Measurements from ENCODE around the gene DLAT. TPM values are rescaled to one million over a fixed set of nuclear protein-coding genes. Genes with fewer than 3 reads are reported as not detected.
"Not testable (repeated sequence)": the region's sequence is repeated elsewhere in the genome, so short reads cannot be mapped to it uniquely, and the experiment has no call there.

The DLAT gene
- total RNA-seq, 4 donors from 2014 or later = 11.8 to 32.7 (median 24.7) TPM

- intact Hi-C loops (cut with DNase I; ENCODE audit: low total_unique reads) = no loop called here
- no peaks in the 10 kb centered on the region for H3K9me3 ChIP-seq
- TF ChIP-seq POLR2A (IDR thresholded peaks at IDR 0.05) = no peak
- H3K4me1 ChIP-seq = no peaks in the 10 kb centered on the region
- no peak overlapping the region for H3K27ac ChIP-seq
- H3K4me3 ChIP-seq = no peak overlapping the region
- no peaks in the 10 kb centered on the region for H3K27me3 ChIP-seq
- no peak for DNase-seq
- H3K36me3 ChIP-seq = no peaks in the 10 kb centered on the region
Observed at GRCh38 chr11:112042161-112042960, 17.2 kb downstream of the DLAT start.

GRCh38 chr11:112042961-112043304 lies 17.7 kb downstream of the DLAT start:
- H3K27me3 ChIP-seq = no peaks in the 10 kb centered on the region
- no peaks in the 10 kb centered on the region for H3K4me1 ChIP-seq
- H3K27ac ChIP-seq = no peak overlapping the region
- no peaks in the 10 kb centered on the region for H3K9me3 ChIP-seq
- no peak for TF ChIP-seq POLR2A (IDR thresholded peaks at IDR 0.05)
- no peak for TF ChIP-seq CTCF (IDR thresholded peaks at IDR 0.05)
- no peaks in the 10 kb centered on the region for H3K36me3 ChIP-seq
- intact Hi-C loops (cut with DNase I; ENCODE audit: low total_unique reads) = no loop called here
- no peak overlapping the region for H3K4me3 ChIP-seq
- no peak for DNase-seq

GRCh38 chr11:112044961-112045360 lies 19.8 kb downstream of the DLAT start:
- TF ChIP-seq POLR2A (IDR thresholded peaks at IDR 0.05) (no peak), CTCF (IDR thresholded peaks at IDR 0.05) (no peak)
- H3K4me1 ChIP-seq = no peaks in the 10 kb centered on the region
- intact Hi-C loops (cut with DNase I; ENCODE audit: low total_unique reads) = no loop called here
- no peak overlapping the region for H3K4me3 ChIP-seq
- H3K27me3 ChIP-seq = no peaks in the 10 kb centered on the region
- no peak overlapping the region for H3K27ac ChIP-seq
- no peaks in the 10 kb centered on the region for H3K9me3 ChIP-seq
- H3K36me3 ChIP-seq = no peaks in the 10 kb centered on the region
- no peak for DNase-seq

GRCh38 chr11:112046647-112047046 lies 21.4 kb downstream of the DLAT start:
- DNase-seq; H3K27ac ChIP-seq; H3K9me3 ChIP-seq; H3K36me3 ChIP-seq; intact Hi-C loops (cut with DNase I; ENCODE audit: low total_unique reads); H3K4me3 ChIP-seq; H3K4me1 ChIP-seq; H3K27me3 ChIP-seq: not testable (repeated sequence)

GRCh38 chr11:112048256-112048655 lies 23.0 kb downstream of the DLAT start:
- intact Hi-C loops (cut with DNase I; ENCODE audit: low total_unique reads); H3K27ac ChIP-seq; H3K4me3 ChIP-seq; H3K36me3 ChIP-seq; H3K4me1 ChIP-seq; H3K27me3 ChIP-seq; H3K9me3 ChIP-seq; DNase-seq: not testable (repeated sequence)

- Histone ChIP-seq H3K36me3 (no peaks in the 10 kb centered on the region), H3K9me3 (no peaks in the 10 kb centered on the region), H3K27me3 (no peaks in the 10 kb centered on the region), H3K4me1 (no peaks in the 10 kb centered on the region), H3K4me3 (no peak overlapping the region), H3K27ac (no peak overlapping the region)
- no peak for DNase-seq
- TF ChIP-seq CTCF (IDR thresholded peaks at IDR 0.05) (no peak), POLR2A (IDR thresholded peaks at IDR 0.05) (no peak)
- intact Hi-C loops (cut with DNase I; ENCODE audit: low total_unique reads) = no loop called here
Observed at GRCh38 chr11:112049777-112050176, 24.6 kb downstream of the DLAT start.

GRCh38 chr11:112050721-112051120 lies 25.5 kb downstream of the DLAT start:
- Histone ChIP-seq H3K27ac (no peak overlapping the region), H3K36me3 (no peaks in the 10 kb centered on the region), H3K9me3 (no peaks in the 10 kb centered on the region), H3K27me3 (no peaks in the 10 kb centered on the region), H3K4me3 (no peak overlapping the region), H3K4me1 (no peaks in the 10 kb centered on the region)
- TF ChIP-seq POLR2A (IDR thresholded peaks at IDR 0.05) (no peak), CTCF (IDR thresholded peaks at IDR 0.05) (no peak)
- no peak for DNase-seq
- intact Hi-C loops (cut with DNase I; ENCODE audit: low total_unique reads) = no loop called here

Measured in uterus (tissue), 4 donors.